K562 (cell line): ENCODE measurements around the gene CUX1. TPM values are rescaled to one million over a fixed set of nuclear protein-coding genes. Genes with fewer than 3 reads are reported as not detected.

Experiments used
- BMI1 ChIP-seq: fragments of 150-350 bp; IDR thresholded peaks from 2 replicates; pipeline ENCODE4 v1.6.1; 2014; ENCODE audit warnings: low read length
- DNMT1 ChIP-seq: fragments of 450-650 bp; IDR thresholded peaks from 2 replicates; pipeline ENCODE4 v1.6.1; 2016; ENCODE audit warnings: antibody characterized with exemption, mild to moderate bottlenecking
- ELF4 ChIP-seq: fragments of 450-650 bp; formaldehyde crosslinking; IDR thresholded peaks from 2 replicates; pipeline ENCODE4 v1.4.0; 2022; ENCODE audit warnings: missing genetic modification characterization
- ETS2 ChIP-seq: IDR thresholded peaks from 2 replicates; pipeline ENCODE4 v1.6.1; 2016; ENCODE audit warnings: borderline replicate concordance, missing genetic modification characterization, mild to moderate bottlenecking, moderate library complexity, missing compliant biosample characterization; ENCODE audit not compliant: poor library complexity, severe bottlenecking
- FOS ChIP-seq: IDR thresholded peaks from 3 replicates; pipeline ENCODE4 v1.6.1; 2011; ENCODE audit not compliant: insufficient read length; ENCODE audit errors: extremely low read depth
- GABPB1 ChIP-seq: sonication (generic); formaldehyde crosslinking; IDR thresholded peaks from 2 replicates; pipeline ENCODE4 v1.8.0; 2022; ENCODE audit warnings: mild to moderate bottlenecking, missing genetic modification reagents
- GATA2 ChIP-seq: sonication (generic); formaldehyde crosslinking; IDR thresholded peaks from 2 replicates; pipeline ENCODE4 v1.4.0; 2020; ENCODE audit warnings: mild to moderate bottlenecking, missing genetic modification reagents
- HNRNPH1 ChIP-seq: fragments of 200-400 bp; formaldehyde crosslinking; optimal IDR thresholded peaks from 2 replicates; pipeline ENCODE3; 2017; ENCODE audit warnings: low read depth, mild to moderate bottlenecking, low read length, moderate library complexity
- MYC ChIP-seq, 2 experiments: fragments of 250-450 bp in 1 of 2; sonication (Bioruptor Pico) in 1 of 2; IDR thresholded peaks; 2 replicates each; pipeline versions ENCODE4 v1.5.1 to v1.6.1; 2012 to 2021; ENCODE audit warnings: low read depth in 2 of 2, borderline replicate concordance in 1 of 2, improper control_type of control experiment in 1 of 2, low read length in 1 of 2, mild to moderate bottlenecking in 1 of 2, moderate library complexity in 1 of 2
- NFE2L1 ChIP-seq: fragments of 450-650 bp; IDR thresholded peaks from 2 replicates; pipeline ENCODE4 v1.6.1; 2016; ENCODE audit warnings: missing genetic modification characterization, low read depth, mild to moderate bottlenecking, missing compliant biosample characterization, moderate library complexity, borderline replicate concordance
- NR2C1 ChIP-seq, 2 experiments: fragments of 450-650 bp; IDR thresholded peaks; 2 replicates each; pipeline ENCODE4 v1.6.1; 2017; ENCODE audit warnings: mild to moderate bottlenecking in 2 of 2, antibody characterized with exemption in 1 of 2, inconsistent platforms in 1 of 2, missing compliant biosample characterization in 1 of 2, missing genetic modification characterization in 1 of 2
- SMARCA4 ChIP-seq: fragments of 450-650 bp; IDR thresholded peaks from 2 replicates; pipeline ENCODE4 v1.6.1; 2016
- TEAD4 ChIP-seq, 2 experiments: sonication (generic) in 1 of 2; formaldehyde crosslinking in 1 of 2; IDR thresholded peaks; 2 replicates each; pipeline versions ENCODE4 v1.6.1 to v1.8.0; 2012 to 2022; ENCODE audit warnings: borderline replicate concordance in 1 of 2, inconsistent platforms in 1 of 2, low read length in 1 of 2, mild to moderate bottlenecking in 1 of 2, missing genetic modification reagents in 1 of 2
- ZNF668 ChIP-seq: fragments of 250-450 bp; sonication (Bioruptor Pico); IDR thresholded peaks from 2 replicates; pipeline ENCODE4 v1.8.0; 2022; ENCODE audit warnings: mild to moderate bottlenecking, inconsistent platforms
- polyA plus RNA-seq, 8 experiments: library from polyadenylated mRNA; depleted of rRNA in 4 of 8; stranded (reverse) in 5 of 8; unstranded in 3 of 8; fragments of >200 nt; fragmentation: Nextera tagmentation in 2 of 8; fragmentation: Illumina TruSeq in 1 of 8; extraction: Ambion mirVana in 2 of 8; extraction: Trizol in 1 of 8; gene quantifications; 2 replicates each; pipeline versions ENCODE4 v1.2.1 to v1.2.3, GENCODE V29; 2011 to 2014; ENCODE audit warnings: inconsistent platforms in 1 of 8, missing spikeins in 1 of 8
- total RNA-seq, 7 experiments: library from RNA; depleted of rRNA in 6 of 7; stranded (reverse); fragments of >200 nt in 6 of 7; fragmentation: Illumina TruSeq in 2 of 7; extraction: Trizol in 2 of 7; gene quantifications; 2 replicates each; pipeline versions ENCODE4 v1.2.1 to v1.2.3, GENCODE V29; 2011 to 2021; ENCODE audit warnings: low replicate concordance in 1 of 7
- TF ChIP-seq, protein P1 (sequence below): fragments of 450-650 bp; IDR thresholded peaks from 2 replicates; pipeline ENCODE4 v1.6.1; 2016; ENCODE audit warnings: antibody characterized with exemption
- TF ChIP-seq, protein P2 (sequence below): fragments of 450-650 bp; formaldehyde crosslinking; IDR thresholded peaks from 2 replicates; pipeline ENCODE4 v1.4.0; 2022; ENCODE audit warnings: missing genetic modification characterization
- TF ChIP-seq, protein P3 (sequence below): fragments of 450-650 bp; IDR thresholded peaks from 2 replicates; pipeline ENCODE4 v1.7.0; 2016; ENCODE audit warnings: borderline replicate concordance
- TF ChIP-seq, protein P4 (sequence below), 2 experiments: fragments of 250-450 bp in 1 of 2; fragments of 450-650 bp in 1 of 2; sonication (Bioruptor Pico) in 1 of 2; IDR thresholded peaks; 2 replicates each; pipeline versions ENCODE4 v1.6.1 to v1.8.0; 2016 to 2021; ENCODE audit warnings: mild to moderate bottlenecking in 2 of 2, moderate library complexity in 2 of 2, missing compliant biosample characterization in 1 of 2, missing genetic modification characterization in 1 of 2
- TF ChIP-seq, protein P5 (sequence below), 2 experiments: fragments of 450-650 bp; conservative IDR thresholded peaks; 2 replicates each; pipeline ENCODE4 v1.6.1; 2017; ENCODE audit warnings: mild to moderate bottlenecking in 2 of 2, moderate library complexity in 2 of 2

The CUX1 gene
- total and polyA plus RNA-seq, 9 of the 15 experiments (the other 6 are each of a cell fraction or from before 2014, with no cell fraction given), result 3.6 to 55.3 (median 25.2) TPM

DNA sequence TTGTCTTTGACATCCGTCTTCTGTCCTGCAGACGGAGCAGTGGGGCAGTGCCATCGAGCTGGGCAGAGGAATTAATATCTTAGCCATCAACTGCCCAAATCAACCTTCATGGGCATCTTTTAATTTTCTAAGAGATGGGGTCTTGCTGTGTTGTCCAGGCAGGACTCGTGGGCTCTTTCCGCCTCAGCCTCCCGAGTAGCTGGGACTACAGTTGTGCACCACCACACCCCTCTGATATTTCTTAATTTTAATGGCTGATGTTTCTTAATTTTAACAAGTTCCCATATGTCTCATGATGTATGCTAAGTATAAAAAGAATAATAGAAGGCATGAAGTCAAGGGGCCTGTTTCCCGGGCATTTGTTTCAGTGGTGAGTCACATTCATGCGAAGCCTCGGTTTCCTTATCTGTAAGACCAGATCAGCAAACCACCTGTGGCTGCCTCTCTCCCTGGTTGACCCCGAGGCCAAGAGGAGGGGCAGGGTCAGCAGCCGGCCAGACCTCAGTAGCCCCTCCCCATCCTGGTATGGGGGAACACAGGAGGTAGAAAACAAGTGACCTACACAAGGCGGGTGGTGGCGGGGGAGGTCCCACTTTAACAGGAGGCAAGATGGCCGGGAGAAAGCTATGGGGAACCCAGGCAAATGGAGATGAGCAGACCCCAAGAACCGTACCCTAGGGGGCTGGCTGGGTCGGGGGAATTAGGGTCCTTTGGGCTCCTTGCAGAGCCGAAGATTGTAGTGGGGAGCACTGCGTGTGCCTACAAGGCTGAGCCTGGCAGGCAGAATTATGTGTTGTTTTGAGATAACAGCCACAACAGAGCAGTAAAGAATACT lies 85.5 kb downstream of the CUX1 start (continued):
- TF ChIP-seq, protein P1, sequence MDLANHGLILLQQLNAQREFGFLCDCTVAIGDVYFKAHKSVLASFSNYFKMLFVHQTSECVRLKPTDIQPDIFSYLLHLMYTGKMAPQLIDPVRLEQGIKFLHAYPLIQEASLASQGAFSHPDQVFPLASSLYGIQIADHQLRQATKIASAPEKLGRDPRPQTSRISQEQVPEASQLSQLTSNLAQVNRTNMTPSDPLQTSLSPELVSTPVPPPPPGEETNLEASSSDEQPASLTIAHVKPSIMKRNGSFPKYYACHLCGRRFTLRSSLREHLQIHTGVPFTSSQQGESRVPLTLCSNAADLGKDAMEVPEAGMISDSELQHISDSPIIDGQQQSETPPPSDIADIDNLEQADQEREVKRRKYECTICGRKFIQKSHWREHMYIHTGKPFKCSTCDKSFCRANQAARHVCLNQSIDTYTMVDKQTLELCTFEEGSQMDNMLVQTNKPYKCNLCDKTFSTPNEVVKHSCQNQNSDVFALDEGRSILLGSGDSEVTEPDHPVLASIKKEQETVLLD, result peak; percentile 48; the same call in 1 of the 2 replicates
- TF ChIP-seq SMARCA4 (peak; percentile 95), NFE2L1 (tag) (no peak), FOS (peak; percentile 53), TEAD4 (IDR thresholded peaks at IDR 0.05; ENCODE audit: low read length) (peak; percentile 85), TEAD4 (CRISPR knock-in tag; IDR thresholded peaks at IDR 0.05; ENCODE audit: borderline replicate concordance) (no peak), ETS2 (tag) (no peak), HNRNPH1 (no peak), MYC (IDR thresholded peaks at IDR 0.05; ENCODE audit: low read depth, low read length) (no peak; the same call in 1 of the 2 replicates), MYC (CRISPR knock-in tag; IDR thresholded peaks at IDR 0.05; ENCODE audit: borderline replicate concordance, low read depth) (no peak), ELF4 (CRISPR knock-in tag) (no peak), ZNF668 (CRISPR knock-in tag) (no peak), GABPB1 (CRISPR knock-in tag) (no peak), DNMT1 (no peak), GATA2 (peak; percentile 79), NR2C1 (IDR thresholded peaks at IDR 0.05) (peak; percentile 87), NR2C1 (tag; IDR thresholded peaks at IDR 0.05) (peak; percentile 89), BMI1 (no peak)
- TF ChIP-seq, protein P2, sequence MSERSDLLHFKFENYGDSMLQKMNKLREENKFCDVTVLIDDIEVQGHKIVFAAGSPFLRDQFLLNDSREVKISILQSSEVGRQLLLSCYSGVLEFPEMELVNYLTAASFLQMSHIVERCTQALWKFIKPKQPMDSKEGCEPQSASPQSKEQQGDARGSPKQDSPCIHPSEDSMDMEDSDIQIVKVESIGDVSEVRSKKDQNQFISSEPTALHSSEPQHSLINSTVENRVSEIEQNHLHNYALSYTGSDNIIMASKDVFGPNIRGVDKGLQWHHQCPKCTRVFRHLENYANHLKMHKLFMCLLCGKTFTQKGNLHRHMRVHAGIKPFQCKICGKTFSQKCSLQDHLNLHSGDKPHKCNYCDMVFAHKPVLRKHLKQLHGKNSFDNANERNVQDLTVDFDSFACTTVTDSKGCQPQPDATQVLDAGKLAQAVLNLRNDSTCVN, result no peak
- TF ChIP-seq, protein P3, sequence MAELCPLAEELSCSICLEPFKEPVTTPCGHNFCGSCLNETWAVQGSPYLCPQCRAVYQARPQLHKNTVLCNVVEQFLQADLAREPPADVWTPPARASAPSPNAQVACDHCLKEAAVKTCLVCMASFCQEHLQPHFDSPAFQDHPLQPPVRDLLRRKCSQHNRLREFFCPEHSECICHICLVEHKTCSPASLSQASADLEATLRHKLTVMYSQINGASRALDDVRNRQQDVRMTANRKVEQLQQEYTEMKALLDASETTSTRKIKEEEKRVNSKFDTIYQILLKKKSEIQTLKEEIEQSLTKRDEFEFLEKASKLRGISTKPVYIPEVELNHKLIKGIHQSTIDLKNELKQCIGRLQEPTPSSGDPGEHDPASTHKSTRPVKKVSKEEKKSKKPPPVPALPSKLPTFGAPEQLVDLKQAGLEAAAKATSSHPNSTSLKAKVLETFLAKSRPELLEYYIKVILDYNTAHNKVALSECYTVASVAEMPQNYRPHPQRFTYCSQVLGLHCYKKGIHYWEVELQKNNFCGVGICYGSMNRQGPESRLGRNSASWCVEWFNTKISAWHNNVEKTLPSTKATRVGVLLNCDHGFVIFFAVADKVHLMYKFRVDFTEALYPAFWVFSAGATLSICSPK, result no peak
- TF ChIP-seq, protein P4, sequence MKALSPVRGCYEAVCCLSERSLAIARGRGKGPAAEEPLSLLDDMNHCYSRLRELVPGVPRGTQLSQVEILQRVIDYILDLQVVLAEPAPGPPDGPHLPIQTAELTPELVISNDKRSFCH (CRISPR knock-in tag; IDR thresholded peaks at IDR 0.05), result no peak
- TF ChIP-seq, protein P4 (tag; IDR thresholded peaks at IDR 0.05), result no peak; the same call in 1 of the 2 replicates
- TF ChIP-seq, protein P5, sequence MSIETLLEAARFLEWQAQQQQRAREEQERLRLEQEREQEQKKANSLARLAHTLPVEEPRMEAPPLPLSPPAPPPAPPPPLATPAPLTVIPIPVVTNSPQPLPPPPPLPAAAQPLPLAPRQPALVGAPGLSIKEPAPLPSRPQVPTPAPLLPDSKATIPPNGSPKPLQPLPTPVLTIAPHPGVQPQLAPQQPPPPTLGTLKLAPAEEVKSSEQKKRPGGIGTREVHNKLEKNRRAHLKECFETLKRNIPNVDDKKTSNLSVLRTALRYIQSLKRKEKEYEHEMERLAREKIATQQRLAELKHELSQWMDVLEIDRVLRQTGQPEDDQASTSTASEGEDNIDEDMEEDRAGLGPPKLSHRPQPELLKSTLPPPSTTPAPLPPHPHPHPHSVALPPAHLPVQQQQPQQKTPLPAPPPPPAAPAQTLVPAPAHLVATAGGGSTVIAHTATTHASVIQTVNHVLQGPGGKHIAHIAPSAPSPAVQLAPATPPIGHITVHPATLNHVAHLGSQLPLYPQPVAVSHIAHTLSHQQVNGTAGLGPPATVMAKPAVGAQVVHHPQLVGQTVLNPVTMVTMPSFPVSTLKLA (conservative IDR thresholded peaks at IDR 0.05), result no peak
